ENCODE data around the gene FNIP1.
"Not testable (repeated sequence)": the region's sequence is repeated elsewhere in the genome, so short reads cannot be mapped to it uniquely, and the experiment has no call there.

Gene FNIP1

GRCh38 chr5:131786900-131787692 is 9.7 kb downstream of the FNIP1 start:
- no peak for DNase-seq

- DNase-seq: no peak
Measured at GRCh38 chr5:131786036-131786435, 10.8 kb downstream of the FNIP1 start.

GRCh38 chr5:131783874-131784273 is 12.9 kb downstream of the FNIP1 start:
- DNase-seq: no peak

GRCh38 chr5:131783357-131783756 is 13.5 kb downstream of the FNIP1 start:
- no peak for DNase-seq

GRCh38 chr5:131782717-131783116 is 14.1 kb downstream of the FNIP1 start:
- no peak for DNase-seq

GRCh38 chr5:131778141-131778540 is 18.7 kb downstream of the FNIP1 start:
- not testable (repeated sequence) for DNase-seq

- DNase-seq: no peak
Measured at GRCh38 chr5:131776450-131776849, 20.4 kb downstream of the FNIP1 start.

- no peak for DNase-seq
Measured at GRCh38 chr5:131774652-131775367, 22.0 kb downstream of the FNIP1 start.

GRCh38 chr5:131773805-131774204 is 23.0 kb downstream of the FNIP1 start:
- no peak for DNase-seq

GRCh38 chr5:131771692-131772091 is 25.1 kb downstream of the FNIP1 start:
- DNase-seq: no peak

GRCh38 chr5:131769961-131770360 is 26.9 kb downstream of the FNIP1 start:
- no peak for DNase-seq

- DNase-seq: no peak
Measured at GRCh38 chr5:131769336-131769735, 27.5 kb downstream of the FNIP1 start.

GRCh38 chr5:131767891-131768290 is 28.9 kb downstream of the FNIP1 start:
- DNase-seq: no peak

GRCh38 chr5:131766689-131767088 is 30.1 kb downstream of the FNIP1 start:
- DNase-seq: no peak

GRCh38 chr5:131765261-131765660 is 31.6 kb downstream of the FNIP1 start:
- DNase-seq: no peak

- DNase-seq: no peak
Measured at GRCh38 chr5:131763968-131764367, 32.8 kb downstream of the FNIP1 start.

- DNase-seq: no peak
Measured at GRCh38 chr5:131760793-131761192, 36.0 kb downstream of the FNIP1 start.

GRCh38 chr5:131759704-131760103 is 37.1 kb downstream of the FNIP1 start:
- DNase-seq: no peak

GRCh38 chr5:131758520-131758900 is 38.3 kb downstream of the FNIP1 start:
- DNase-seq: no peak

GRCh38 chr5:131757830-131758519 is 38.8 kb downstream of the FNIP1 start:
- DNase-seq: no peak

- no peak for DNase-seq
Measured at GRCh38 chr5:131756942-131757341, 39.9 kb downstream of the FNIP1 start.

- no peak for DNase-seq
Measured at GRCh38 chr5:131754363-131754762, 42.5 kb downstream of the FNIP1 start.

- no peak for DNase-seq
Measured at GRCh38 chr5:131751506-131751905, 45.3 kb downstream of the FNIP1 start.
